HPDE6-E6E7 (cell line): ENCODE results near the gene GLRX5.
"Not testable (repeated sequence)": the region's sequence is repeated elsewhere in the genome, so short reads cannot be mapped to it uniquely, and the experiment has no call there.

ENCODE experiments used
- DNase-seq: peaks from one replicate; pipeline ENCODE4 v3.0.0; 2011; ENCODE audit warnings: missing footprints; ENCODE audit errors: extremely low spot score

GLRX5 gene

DNA sequence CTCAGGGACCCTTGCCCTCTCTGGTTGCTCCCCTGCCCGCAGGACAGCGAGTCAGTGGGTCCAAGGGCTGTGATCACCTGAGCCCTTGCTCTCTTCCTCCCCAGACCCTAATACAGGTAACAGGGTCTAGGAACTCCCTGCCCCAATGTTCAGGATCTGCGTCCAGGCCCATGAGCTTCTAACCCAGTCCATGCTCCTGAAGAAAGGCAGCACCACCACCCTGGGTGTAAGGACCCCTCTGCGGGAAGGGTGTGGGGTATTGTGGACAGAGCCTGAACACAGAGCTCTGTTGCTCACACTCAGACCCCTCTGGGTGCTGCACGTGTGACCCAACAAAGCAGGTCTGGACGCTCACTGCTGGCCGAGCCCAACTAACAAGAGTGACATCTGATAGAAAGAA, 18.3 kb downstream of the GLRX5 start:
- no peak for DNase-seq

DNA sequence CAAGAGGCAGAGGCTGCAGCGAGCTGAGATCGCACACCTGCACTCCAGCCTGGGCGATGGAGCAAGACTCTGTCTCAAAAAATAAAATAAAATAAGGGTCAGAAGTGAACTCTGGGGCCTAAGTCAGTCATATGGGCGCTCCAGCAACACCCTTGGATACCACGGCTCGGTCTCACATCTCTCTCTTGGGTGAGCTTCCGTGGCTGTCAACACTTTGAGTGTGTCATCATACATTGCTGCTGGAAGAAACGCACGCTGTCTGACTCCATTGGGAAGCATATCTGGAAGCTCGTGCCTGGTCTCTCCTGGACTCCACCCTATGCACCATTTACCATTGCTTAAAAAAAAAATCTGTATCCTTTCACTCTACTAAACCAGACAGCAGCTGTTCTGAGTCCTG, 20.2 kb downstream of the GLRX5 start:
- DNase-seq = no peak

DNA sequence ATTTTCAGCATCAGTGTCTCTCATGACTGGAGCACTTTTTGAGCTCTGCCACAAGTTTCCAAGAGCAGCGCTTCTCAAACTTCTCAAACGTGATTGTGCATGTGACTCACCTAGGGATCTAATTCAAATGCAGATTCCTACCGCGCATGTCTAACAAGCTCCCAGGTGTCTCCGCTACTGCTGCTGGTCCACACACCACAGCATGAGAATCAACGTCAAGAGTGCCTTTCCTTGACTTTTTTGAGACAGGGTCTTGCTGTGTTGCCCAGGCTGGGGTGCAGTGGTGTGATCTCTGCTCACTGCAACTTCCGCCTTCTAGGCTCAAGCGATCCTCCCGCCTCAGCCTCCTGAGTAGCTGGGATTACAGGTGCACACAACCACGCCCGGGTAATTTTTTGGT, 22.4 kb downstream of the GLRX5 start:
- no peak for DNase-seq

DNA sequence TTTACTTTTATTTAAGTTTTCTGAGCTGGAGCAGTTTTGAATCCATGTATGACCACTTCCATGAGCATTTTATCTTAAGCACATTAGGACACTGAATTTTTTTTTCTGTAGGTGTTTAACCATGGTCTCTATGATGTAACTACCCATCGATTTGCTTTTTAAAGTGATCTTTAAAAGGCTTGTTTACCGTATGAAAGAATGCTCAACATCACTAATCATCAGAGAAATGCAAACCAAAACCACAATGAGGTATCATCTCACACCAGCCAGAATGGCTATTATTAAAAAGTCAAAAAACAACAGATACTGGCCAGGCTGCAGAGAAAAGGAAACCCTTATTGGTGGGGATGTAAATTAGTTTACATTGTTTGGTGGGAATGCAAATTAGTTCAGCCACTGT, 23.0 kb downstream of the GLRX5 start:
- DNase-seq = no peak

DNA sequence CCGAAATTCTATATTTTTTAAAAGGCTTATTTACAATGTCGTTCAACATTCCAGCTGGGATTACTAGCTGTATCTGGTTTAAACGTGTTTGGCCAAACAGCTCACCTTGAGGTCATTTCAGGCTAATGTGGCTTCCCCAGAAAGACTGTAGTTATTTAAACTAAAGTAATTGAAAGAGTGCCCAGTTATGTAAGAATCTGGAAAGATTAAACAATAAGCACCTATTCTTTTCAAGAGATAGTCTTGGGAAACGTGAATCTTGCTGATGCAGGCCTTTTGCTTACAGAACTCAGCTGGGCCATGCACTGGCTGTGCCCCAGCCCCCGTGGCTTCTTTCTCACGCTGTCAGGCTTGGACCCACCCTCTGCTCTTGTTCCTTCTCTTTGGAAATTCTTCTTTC, 24.4 kb downstream of the GLRX5 start:
- no peak for DNase-seq

DNA sequence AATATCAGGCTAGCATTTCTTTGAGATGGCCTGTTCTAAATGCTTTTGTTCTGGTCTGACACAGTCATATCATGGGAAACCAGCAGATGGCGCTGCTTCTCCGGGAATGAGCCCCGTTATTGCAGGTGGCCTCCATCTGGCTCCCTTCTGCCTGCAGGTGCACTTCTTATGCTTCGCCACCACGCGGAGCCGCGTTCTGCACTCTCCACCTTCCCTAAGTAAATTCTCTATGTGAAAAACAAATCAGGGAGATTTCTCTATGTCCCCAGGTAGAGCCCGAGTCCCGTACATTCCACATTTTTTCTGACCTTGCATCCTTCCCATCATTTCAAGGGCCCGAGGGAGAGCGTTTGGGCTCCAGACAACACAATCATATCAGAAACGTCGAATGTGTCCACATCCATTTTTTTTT, 26.2 kb downstream of the GLRX5 start:
- DNase-seq = peak; percentile 82

DNA sequence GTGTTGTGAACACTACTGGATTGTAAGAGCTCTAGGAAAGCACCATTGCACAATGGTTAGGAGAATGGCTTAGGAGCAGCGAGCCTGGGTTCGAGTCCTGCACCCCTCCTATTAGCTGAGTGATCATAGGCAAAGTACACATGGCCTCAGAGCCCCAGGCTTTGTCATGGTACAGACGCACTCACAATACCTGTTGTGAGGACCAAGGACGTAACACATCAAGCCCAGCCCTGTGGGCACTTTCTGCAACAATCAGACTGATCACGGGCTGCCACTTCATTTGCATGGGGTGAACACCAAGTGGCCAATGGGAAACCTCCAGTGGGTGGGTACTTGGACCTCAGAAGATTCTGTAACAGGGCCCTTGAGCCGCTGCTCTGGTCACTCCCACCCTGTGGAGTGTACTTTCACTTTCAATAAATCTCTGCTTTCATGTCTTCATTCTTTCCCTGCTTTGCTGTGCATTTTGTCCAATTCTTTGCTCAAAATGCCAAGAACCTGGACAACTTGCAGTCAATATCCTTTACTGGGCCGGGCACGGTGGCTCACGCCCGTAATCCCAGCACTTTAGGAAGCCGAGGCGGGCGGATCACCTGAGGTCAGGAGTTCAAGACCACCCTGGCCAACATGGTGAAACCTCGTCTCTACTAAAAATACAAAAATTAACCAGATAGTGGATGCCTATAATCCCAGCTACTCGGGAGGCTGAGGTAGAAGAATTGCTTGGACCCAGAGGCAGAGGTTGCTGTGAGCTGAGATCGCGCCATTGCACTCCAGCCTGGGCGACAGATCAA, 28.2 kb downstream of the GLRX5 start:
- no peak for DNase-seq

DNA sequence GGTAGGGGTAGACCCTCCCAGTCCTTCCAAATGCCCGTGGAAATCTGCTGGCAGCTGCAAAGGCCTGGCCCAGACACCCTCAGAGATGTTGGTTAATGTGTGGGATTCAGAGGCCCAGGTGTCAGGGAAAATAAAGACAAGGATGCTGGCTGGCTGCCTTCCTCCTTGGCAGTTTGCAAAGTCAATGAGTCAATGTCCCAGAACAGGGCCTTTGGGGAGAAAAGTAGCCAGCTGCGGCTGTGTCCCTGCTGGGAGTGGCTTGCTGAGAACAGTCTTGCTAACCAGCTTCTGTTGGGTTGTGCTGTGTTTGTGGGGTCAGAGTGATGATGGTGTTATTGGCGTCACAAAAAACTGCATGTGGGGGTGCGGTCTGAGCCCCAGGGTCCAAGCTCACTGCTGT, 29.2 kb downstream of the GLRX5 start:
- DNase-seq = no peak

DNA sequence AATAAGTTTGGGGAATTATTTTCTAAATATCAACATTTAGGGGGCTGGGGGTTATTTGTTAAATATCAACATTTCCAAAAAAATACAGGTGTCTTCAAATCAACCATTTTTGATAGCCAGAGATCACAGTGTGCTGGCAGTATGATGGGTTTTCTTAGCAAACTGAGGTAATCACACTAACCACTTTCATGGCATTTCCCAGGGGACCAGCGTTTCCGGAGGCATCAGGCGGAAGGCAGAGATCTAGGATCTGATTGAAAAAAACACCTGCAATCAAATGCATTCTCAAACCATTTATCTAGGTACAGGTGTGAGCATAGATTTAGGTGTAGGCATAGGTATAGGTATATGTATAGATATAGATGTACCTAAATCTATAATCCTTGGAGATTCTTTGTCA, 34.6 kb downstream of the GLRX5 start:
- no peak for DNase-seq

DNA sequence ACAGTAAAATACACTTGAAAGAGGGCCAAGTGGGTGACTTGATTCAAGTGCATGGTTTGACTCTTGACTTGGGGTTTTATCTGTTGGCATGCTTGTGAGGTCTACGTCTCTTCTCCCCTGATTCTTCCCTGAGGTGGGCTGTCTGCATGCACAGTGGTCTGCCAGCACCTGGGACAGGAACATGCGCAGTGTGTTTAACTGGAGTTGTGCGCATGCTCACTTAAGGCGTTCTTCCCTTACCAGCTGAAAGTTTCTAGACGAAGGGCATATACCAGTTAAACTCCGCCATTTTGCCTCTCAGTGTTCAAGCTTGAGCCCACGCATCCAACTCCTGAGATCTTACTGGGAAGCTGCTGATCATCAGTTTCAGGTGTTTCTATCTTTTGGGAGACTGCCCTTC, 38.5 kb downstream of the GLRX5 start:
- no peak for DNase-seq

DNA sequence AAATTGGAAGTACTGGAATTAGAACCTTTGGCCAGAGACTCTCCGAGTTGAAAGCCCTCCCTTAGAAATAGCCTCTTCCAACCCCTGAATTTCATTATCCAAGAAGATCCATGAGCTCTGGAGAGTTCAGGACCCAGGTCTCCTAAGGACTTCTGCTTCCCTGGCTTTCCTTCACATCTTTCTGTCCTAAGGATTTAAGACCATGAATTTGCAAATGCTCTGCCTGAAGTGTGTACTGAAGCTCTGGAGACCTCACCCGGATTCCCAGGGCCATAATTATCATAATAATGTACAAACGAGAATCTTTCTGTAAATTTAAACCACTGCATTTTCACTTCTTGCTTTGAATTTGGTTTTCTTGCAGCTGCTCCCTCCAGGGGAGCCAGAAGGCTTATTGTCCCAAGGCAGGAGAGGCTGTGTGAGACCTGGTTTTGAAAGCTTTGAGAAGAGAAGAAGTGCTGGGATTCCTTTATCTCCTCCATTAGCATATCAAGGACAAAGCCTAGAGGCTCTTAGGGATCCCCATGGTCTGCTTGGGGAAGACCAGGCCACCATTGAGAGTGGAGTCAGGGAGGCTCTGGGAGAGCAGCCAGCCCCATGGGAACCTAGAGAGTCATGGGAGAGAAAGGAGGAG, 41.1 kb downstream of the GLRX5 start:
- DNase-seq = no peak

DNA sequence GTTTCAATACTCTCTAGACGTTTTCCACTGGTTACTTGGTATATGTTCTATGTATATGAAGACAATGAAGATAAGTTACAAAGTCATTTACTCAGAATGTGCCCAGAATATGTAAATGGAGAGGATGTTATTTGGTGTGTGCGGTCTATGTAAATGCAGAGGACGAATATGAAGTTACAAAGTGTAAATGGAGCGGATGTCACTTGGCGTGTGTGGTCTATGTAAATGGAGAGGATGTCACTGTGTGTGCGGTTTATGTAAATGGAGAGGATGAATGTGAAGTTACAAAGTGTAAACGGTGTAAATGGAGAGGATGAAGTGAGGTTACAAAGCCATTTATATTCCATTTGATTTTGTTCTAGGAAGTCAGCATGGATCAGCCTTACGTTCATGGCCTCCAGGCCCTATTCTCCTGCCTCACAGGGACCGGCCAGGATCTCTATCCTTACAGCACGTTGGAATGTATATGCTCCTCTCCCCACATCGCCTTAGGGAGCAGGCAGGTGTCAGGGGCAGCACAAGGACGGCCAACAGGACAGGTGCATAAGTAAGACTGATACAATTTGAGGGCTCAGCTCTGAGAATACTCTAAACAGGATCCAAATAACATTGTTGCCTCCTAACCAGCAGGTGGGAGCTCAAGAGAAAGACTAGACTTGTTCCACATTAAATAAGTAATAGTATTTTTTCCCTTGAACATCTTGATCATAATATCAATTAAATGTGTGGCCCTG, 42.4 kb downstream of the GLRX5 start:
- DNase-seq = no peak

DNA sequence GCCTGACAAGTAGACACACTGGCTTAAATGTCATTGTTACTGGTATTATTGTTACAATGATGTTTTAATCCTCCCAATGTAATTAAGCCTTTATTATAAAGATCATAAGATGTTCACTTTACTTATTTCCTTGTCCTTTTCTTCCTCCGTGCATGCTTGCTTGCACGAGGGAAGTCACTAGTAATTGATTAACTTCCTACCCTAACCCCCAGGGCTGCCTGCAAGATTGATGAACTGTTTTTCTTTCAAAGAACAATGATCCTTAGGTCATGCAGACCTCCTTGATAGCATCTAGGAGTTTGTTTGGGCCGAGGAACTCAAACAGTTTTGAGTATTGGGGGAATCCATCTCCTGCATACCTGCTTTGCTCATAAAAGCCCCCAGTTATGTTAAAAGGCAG, 43.0 kb downstream of the GLRX5 start:
- DNase-seq = no peak

DNA sequence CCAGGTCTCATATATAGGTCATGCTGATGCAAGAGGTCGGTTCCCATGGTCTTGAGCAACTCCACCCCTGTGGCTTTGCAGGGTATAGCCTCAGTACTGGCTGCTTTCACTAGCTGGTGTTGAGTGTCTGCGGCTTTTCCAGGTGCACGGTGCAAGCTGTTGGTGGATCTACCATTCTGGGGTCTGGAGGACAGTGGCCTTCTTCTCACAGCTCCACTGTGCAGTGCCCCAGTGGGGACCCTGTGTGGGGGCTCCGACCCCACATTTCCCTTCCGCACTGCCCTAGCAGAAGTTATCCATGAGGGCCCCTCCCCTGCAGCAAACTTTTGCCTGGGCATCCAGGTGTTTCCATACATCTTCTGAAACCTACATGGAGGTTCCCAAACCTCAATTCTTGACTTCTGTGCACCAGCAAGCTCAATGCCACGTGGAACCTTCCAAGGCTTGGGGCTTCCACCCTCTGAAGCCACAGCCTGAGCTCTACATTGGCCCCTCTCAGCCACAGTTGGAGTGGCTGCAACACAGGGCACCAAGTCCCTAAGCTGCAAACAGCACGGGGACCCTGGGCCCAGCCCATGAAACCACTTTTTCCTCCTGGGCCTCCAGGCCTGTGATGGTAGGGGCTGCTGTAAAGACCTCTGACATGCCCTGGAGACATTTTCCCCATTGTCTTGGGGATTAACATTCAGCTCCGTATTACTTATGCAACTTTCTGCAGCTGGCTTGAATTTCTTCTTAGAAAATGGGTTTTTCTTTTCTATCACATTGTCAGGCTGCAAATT, 49.2 kb downstream of the GLRX5 start:
- DNase-seq = not testable (repeated sequence)

DNA sequence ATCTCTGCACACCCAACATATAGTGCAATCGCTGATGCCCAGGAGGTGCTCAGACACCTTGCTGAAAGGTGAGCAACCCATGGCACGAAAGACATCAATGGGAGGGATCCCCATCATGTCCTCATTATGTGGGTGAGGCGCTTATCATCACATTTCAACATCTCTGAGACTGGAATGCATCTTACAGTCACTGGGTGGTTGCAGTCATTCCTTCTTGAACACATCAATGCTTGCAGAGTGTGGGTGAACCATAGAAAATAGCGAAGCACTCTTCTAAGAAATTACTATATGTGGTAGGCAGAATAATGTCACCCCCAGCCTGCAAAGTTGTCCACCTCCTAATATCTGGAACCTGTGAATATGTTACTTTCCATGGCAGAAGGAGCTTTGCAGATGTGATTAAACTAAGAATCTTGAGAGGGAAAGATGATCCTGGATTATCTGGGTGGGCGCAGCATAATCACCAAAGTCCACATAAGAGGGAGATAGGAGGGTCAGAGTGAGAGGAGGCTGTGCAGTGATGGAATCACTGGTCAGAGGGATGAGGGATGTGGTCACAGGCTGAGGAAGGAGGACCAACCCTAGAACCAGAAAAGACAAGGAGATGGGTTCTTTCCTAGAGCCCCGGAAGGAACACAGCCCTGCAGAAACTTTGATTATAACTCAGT, 51.2 kb downstream of the GLRX5 start:
- DNase-seq = no peak

DNA sequence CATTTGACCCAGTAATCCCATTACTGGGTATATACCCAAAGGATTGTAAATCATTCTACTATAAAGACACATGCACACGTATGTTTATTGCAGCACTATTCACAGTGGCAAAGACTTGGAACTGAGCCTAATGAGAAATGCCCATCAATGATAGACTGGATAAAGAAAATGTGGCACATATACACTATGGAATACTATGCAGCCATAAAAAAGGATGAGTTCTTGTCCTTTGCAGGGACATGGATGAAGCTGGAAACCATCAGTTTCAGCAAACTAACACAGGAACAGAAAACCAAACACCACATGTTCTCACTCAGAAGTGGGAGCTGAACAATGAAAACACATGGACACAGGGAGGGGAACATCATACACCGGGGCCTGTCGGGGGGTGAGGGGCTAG, 56.3 kb downstream of the GLRX5 start:
- not testable (repeated sequence) for DNase-seq
